GM19372 (cell line): ENCODE measurements around the gene YPEL3.

ENCODE experiments used
- ATAC-seq: cut with Tn5 transposase; IDR thresholded peaks from one replicate; pipeline ENCODE4 v1.9.1; 2021; ENCODE audit warnings: mild to moderate bottlenecking, low read depth, moderate library complexity; ENCODE audit not compliant: unreplicated experiment

YPEL3 gene

DNA sequence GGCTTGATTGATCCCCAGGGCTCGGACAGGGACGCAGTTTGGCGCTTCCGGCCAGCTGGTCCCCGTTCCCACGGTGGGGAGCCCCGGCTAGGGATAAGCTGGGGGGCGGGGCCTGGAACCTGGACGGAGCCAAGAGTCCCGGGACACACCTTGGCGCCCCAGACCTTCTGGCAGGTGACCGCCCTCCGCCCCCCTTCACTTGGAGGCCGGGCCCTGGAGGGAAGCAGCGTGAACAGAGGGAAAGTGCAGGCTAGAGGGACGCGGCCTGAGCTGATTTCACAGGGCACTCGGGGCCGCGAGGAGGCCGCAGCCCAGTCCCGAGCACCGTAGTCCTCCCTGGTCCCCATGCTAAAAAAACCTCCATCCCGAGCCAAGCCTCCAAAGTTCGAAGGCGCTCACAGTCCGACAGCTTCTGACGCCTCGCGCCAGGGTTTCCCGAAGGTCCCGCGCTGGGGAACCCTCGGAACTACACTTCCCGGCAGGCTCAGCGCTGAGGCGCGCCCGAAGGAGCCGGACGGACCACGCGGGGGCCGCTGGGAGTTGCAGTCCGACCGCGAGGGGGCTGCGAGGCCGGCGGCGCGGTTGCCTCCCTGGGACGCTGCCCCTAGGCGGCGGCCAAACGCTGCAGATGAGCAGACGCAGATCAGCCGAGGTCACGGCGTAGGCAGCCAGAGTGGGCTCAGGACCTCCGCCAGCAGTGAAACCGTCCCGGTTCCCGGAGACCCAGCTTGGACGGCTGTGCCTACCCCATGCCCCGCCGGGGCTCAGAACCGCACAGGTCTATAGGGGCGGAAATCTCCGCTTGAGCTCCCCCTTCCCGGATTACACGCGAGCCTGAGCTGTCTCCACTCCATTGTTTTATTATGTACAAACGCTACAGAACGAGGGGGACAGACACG is 4.3 kb downstream of the YPEL3 start, which contains the start of gene TBX6:
Gene TBX6 (minus strand): TSS at position 451 of the 899 bp plus-strand sequence. CDS start 731 bp downstream, outside the sequence.
- peak; percentile 57 for ATAC-seq

- ATAC-seq: no peak
Observed at GRCh38 chr16:30090610-30091331, 5.2 kb downstream of the YPEL3 start.

- ATAC-seq: no peak
Observed at GRCh38 chr16:30088832-30089624, 7.0 kb downstream of the YPEL3 start.

GRCh38 chr16:30088237-30088831 is 7.7 kb downstream of the YPEL3 start:
- no peak for ATAC-seq

- ATAC-seq: no peak
Observed at GRCh38 chr16:30087181-30087898, 8.7 kb downstream of the YPEL3 start.

- ATAC-seq: no peak
Observed at GRCh38 chr16:30086291-30087140, 9.5 kb downstream of the YPEL3 start.

DNA sequence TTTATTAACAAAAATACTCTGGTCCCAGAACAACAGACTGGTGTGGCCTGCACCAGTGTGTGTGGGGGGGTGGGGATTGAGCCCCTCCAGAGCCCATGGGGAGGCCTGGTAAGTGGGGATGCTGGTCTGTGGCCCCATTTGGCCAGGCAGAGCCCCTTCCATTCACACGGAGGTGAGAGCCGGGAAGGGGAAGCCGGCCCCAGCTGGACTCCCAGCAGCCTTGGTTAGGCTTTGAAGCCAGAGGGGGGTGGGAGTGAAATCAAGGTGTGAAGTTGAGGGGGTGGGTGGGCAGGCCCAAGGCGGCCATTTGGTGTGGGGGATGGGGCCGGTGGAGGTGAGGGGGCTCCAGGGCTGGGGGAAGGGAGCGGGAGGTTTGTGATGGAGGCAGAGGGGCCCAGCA is 10.2 kb downstream of the YPEL3 start:
- ATAC-seq: no peak

DNA sequence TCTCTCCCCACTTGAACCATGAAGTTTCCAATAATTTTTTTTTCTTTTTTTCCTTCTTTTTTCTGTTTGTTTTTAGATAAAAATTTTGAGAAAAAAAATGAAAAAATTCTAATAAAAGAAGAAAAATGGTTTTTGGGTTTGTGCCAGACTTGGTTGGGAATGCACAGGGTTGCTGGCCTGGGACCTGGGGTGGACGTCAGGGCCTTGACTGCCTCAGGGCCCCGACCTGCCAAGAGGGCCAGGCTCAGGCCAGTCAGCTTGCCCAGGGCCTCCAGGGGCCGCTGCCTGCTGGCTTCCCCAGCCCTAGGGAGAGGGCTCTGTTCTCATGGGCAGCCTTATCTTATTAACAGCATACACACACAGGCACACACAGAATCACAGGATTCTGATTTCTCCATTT is 10.8 kb downstream of the YPEL3 start:
- no peak for ATAC-seq

DNA sequence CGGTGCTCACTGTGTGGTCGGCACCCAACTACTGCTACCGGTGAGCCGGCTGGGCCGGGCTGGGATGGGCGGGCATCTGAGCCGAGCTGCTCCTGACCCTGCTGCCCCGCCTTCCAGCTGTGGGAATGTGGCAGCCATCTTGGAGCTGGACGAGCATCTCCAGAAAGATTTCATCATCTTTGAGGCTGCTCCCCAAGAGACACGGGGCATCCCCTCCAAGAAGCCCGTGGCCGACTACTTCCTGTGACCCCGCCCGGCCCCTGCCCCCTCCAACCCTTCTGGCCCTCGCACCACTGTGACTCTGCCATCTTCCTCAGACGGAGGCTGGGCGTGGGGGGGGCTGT is 11.2 kb downstream of the YPEL3 start:
- ATAC-seq: no peak

DNA sequence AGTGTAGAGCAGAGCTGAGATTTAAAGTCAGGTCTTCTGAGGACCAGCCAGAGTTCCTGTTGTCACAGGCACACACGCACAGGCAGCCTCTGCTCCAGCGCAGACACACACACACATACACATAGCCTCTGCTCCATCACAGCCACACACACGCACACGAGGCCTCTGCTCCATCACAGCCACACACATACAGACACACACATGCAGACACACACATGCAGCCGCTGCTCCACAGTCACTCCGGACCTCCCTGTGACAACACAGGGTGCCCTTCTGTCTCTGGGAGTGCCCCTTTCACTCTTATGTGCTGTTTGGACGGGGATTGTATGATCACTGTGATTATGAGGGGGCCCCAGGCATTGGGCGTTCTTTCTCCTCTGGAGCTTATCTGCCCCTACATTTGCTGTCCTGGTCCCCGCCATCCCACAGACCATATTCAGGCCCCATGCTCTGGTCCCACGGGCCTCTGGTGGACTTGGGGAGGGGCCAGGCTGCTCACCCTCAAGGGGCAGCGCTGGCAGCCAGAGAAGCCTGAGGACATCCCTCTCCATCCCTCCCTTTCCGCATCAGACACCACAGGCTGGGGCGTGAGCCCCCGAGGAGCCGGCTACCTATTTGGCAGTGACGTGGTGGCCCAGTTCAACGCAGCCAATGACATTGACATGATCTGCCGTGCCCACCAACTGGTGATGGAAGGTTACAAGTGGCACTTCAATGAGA is 11.8 kb downstream of the YPEL3 start:
- no peak for ATAC-seq

DNA sequence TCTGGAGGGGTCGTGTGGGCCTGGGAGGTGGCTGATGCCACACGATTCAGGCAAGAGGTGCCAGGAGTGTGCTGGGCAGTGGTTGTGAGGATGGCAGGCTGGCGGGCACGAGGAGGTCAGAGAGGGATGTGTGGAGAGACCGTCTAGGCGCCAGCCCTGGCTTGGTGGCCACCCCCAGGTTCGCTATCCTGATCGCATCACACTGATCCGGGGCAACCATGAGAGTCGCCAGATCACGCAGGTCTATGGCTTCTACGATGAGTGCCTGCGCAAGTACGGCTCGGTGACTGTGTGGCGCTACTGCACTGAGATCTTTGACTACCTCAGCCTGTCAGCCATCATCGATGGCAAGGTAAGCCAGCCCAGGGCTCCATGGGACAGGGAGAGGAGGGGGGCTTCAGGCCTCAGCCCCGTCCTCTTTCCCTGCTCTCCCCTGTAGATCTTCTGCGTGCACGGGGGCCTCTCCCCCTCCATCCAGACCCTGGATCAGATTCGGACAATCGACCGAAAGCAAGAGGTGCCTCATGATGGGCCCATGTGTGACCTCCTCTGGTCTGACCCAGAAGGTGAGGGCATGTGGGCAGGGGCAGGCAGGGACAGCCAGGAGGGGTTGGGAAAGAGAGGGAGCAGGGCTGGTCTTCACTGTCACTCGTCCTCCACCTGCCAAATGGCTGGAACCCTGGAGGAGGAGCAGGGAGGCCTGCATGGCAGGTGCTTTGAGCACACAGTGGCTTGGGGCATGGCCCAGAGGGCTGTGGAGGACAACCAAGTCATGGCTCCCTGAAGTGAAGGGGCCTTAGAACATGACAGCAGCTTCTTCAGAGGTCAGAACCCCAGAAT is 12.6 kb downstream of the YPEL3 start:
- ATAC-seq: no peak

DNA sequence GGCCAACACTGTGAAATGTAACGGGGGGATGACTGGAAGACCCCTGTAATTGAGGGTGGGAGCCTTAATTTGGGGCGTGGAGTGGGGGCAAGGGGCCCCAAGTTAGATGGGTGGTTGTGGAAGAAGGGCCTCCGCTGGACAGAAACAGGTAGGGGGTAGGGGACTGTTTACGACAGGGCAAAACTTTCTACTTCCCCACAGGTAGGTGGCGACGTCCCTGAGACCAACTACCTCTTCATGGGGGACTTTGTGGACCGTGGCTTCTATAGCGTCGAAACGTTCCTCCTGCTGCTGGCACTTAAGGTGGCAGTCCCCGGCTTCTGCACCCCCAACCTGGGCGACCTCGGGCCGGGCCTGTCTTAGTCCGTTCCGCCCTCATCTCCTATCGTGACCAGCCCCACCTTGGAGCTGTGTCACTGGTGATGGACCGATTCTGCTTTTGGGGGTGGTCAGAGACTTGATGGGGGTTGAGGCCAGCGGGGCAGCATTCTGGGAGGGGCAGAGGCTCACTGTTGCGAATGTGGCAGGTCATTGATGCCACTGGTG is 13.4 kb downstream of the YPEL3 start:
- no peak for ATAC-seq

GRCh38 chr16:30079480-30079879 is 16.5 kb downstream of the YPEL3 start:
- ATAC-seq: no peak

DNA sequence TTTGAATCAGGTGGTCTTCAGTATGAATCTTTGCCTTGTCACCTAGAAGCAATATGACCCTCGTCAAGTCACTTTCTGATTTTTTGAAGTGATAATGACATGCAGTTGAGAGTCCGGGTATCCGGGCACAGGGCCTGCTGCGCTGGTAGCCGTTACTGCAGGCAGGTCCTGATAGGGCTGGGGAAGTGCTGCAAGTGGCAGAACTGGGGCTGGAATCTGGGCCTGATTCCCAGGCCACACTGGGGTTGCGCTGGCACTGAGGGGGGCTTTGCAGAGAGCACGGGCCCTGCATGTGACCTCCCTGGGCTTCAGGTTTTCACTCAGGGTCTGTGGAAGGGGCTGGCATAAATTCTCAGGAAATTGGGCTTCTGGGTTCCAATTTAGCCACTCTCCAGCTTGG is 17.3 kb downstream of the YPEL3 start:
- ATAC-seq: no peak

DNA sequence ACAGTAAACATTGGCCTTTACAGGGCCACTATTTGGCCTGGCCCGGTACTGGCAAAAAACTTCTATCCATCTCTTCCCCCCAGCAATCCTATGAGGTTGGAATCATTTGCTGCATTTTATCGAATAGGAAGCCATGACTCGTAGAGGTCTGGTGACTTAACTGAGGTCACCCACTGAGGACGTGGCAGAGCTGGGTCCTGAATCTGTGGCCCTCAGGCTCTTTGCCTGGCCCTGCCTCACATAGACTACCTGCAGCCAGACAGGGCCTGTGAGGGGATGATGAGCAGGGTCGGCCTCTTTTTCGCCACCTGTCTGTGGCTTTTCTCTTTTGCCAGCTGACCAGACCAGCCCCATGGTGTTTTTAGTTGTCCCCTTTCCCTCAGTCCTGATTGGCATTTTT is 18.4 kb downstream of the YPEL3 start:
- no peak for ATAC-seq

DNA sequence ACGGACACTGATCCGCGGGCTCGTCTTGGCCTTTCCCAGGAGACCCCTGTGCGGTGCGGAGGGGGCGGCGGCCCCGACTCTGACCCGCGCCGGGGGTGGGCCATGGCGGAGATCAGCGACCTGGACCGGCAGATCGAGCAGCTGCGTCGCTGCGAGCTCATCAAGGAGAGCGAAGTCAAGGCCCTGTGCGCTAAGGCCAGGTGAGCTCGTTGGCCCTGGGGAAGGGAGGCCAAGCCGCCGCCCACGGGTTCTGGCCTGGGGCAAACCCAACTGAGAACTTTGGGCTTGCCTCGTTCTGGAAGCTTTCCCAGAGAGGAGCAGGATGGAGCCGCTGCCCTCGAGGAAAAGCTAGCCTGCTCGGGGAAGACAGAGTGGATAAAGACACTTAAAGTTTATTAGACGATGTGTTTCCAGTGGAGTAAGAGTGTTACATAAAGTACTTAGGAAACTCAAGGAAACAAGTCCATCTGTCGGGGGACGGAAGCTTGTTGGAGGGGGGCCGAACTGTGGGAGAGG is 19.7 kb downstream of the YPEL3 start:
- ATAC-seq: peak; percentile 24
